ENCODE results near the gene PER3.

DNA sequence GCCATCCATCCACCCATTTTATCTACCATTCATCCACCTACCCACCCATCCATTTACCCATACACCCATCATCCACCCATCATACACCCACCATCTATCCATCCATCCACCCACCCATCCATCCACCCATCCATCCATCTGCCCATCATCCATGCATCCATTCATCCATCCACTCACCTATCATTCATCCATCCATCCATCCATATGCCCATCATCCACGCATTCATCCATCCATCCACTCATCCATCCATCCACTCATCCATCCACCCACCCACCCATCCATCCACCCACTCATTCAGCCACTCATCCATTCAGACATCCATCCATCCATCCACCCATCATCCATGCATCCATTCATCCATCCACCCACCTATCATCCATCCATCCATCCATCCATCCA is 100.7 kb downstream of the PER3 start:
- TF ChIP-seq, protein P1, sequence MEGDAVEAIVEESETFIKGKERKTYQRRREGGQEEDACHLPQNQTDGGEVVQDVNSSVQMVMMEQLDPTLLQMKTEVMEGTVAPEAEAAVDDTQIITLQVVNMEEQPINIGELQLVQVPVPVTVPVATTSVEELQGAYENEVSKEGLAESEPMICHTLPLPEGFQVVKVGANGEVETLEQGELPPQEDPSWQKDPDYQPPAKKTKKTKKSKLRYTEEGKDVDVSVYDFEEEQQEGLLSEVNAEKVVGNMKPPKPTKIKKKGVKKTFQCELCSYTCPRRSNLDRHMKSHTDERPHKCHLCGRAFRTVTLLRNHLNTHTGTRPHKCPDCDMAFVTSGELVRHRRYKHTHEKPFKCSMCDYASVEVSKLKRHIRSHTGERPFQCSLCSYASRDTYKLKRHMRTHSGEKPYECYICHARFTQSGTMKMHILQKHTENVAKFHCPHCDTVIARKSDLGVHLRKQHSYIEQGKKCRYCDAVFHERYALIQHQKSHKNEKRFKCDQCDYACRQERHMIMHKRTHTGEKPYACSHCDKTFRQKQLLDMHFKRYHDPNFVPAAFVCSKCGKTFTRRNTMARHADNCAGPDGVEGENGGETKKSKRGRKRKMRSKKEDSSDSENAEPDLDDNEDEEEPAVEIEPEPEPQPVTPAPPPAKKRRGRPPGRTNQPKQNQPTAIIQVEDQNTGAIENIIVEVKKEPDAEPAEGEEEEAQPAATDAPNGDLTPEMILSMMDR (IDR thresholded peaks at IDR 0.05): no peak
- TF ChIP-seq EZH2 (IDR thresholded peaks at IDR 0.05; ENCODE audit: borderline replicate concordance, insufficient read depth, low read depth, low read length, poor library complexity, severe bottlenecking): no peak
